Testis (tissue), 3 donors: Measurements from ENCODE around the gene COL23A1. TPM values are rescaled to one million over a fixed set of nuclear protein-coding genes. Genes with fewer than 3 reads are reported as not detected.

Experiments used
- DNase-seq: peaks from one replicate; pipeline ENCODE4 v3.0.0-alpha.2; 2019
- H3K27ac ChIP-seq, 2 donors: fragments of 200-600 bp; sonication (generic); one replicate each; pipeline ENCODE4 v1.5.1; 2019
- H3K27me3 ChIP-seq: fragments of 200-600 bp; sonication (generic); one replicate; pipeline ENCODE4 v1.5.1; 2019
- H3K36me3 ChIP-seq: fragments of 200-600 bp; sonication (generic); one replicate; pipeline ENCODE4 v1.5.1; 2017; ENCODE audit warnings: low read depth; ENCODE audit errors: missing control alignments
- H3K4me1 ChIP-seq: fragments of 200-600 bp; sonication (generic); one replicate; pipeline ENCODE4 v1.5.1; 2019
- H3K4me3 ChIP-seq, 2 donors: fragments of 200-600 bp; sonication (generic); one replicate each; pipeline ENCODE4 v1.5.1; 2017 to 2019
- H3K9me3 ChIP-seq: fragments of 200-600 bp; sonication (generic); one replicate; pipeline ENCODE4 v1.5.1; 2017
- CTCF ChIP-seq, 3 experiments: fragments of 450-650 bp in 2 of 3; fragments of 200-600 bp in 1 of 3; sonication (generic) in 1 of 3; IDR thresholded peaks; one replicate each; pipeline ENCODE4 v1.5.1; 2016 to 2019; ENCODE audit warnings: antibody characterized with exemption in 3 of 3, mild to moderate bottlenecking in 2 of 3, moderate library complexity in 1 of 3
- POLR2A ChIP-seq: fragments of 450-650 bp; IDR thresholded peaks from one replicate; pipeline ENCODE4 v1.6.1; 2017; ENCODE audit warnings: antibody characterized with exemption, mild to moderate bottlenecking, moderate library complexity
- WGBS, 2 donors: methylation state at CpG; one replicate each; pipeline ENCODE4 v1.1.5; 2018; 5-methylcytosine and 5-hydroxymethylcytosine counted together
- intact Hi-C: fragments of 100-400 bp; cut with DNase I; formaldehyde crosslinking; loops from one replicate; pipeline ENCODE4 v1.15.1; 2023; ENCODE audit warnings: low total_unique reads
- polyA plus RNA-seq: library from polyadenylated mRNA; stranded (reverse); fragments of 350-450 nt; fragmentation: Illumina TruSeq; extraction: RNeasy Lipid Tissue Mini Kit (QIAGEN cat#74804); gene quantifications from one replicate; pipeline ENCODE4 v1.2.3, GENCODE V29; 2014; ENCODE audit warnings: low read depth, low replicate concordance; ENCODE audit not compliant: insufficient read depth
- total RNA-seq, 2 donors: library from RNA; depleted of rRNA; stranded (reverse); fragments of >200 nt; gene quantifications; one replicate each; pipeline ENCODE4 v1.2.3, GENCODE V29; 2016

COL23A1 gene
- total and polyA plus RNA-seq, 3 donors from 2014 or later = 4.3 to 5.5 (median 5.0) TPM

- Histone ChIP-seq H3K27ac (no peak overlapping the region), H3K9me3 (no peaks in the 10 kb centered on the region), H3K36me3 (no peaks in the 10 kb centered on the region), H3K27me3 (no peaks in the 10 kb centered on the region), H3K4me1 (no peaks in the 10 kb centered on the region), H3K4me3 (no peak overlapping the region)
- no peak for DNase-seq
- TF ChIP-seq CTCF (IDR thresholded peaks at IDR 0.05) = no peak
- intact Hi-C loops = no loop called here
- 91 to 94% methylated on average over 3 to 11 of the region's 11 CpGs for WGBS, 2 donors
Observed at GRCh38 chr5:178313316-178313715, 276.9 kb downstream of the COL23A1 start.

- intact Hi-C loops = no loop called here
- no peak overlapping the region for H3K4me3 ChIP-seq
- no peaks in the 10 kb centered on the region for H3K36me3 ChIP-seq
- no peaks in the 10 kb centered on the region for H3K9me3 ChIP-seq
- TF ChIP-seq POLR2A (no peak), CTCF (IDR thresholded peaks at IDR 0.05) (no peak)
- DNase-seq = no peak
- WGBS, 2 donors = 87 to 89% methylated on average over 18 of the region's 18 CpGs
- H3K4me1 ChIP-seq = no peaks in the 10 kb centered on the region
- H3K27me3 ChIP-seq = no peaks in the 10 kb centered on the region
- no peak overlapping the region for H3K27ac ChIP-seq
Observed at GRCh38 chr5:178312880-178313282, 277.3 kb downstream of the COL23A1 start.

- no peaks in the 10 kb centered on the region for H3K27me3 ChIP-seq
- H3K9me3 ChIP-seq = no peaks in the 10 kb centered on the region
- TF ChIP-seq CTCF (IDR thresholded peaks at IDR 0.05) = no peak
- TF ChIP-seq POLR2A = no peak
- H3K4me1 ChIP-seq = no peaks in the 10 kb centered on the region
- no peak overlapping the region for H3K4me3 ChIP-seq
- 94% methylated on average over 14 to 16 of the region's 17 CpGs for WGBS, 2 donors
- no peak for DNase-seq
- intact Hi-C loops = no loop called here
- no peak overlapping the region for H3K27ac ChIP-seq
- no peaks in the 10 kb centered on the region for H3K36me3 ChIP-seq
Observed at GRCh38 chr5:178310130-178310865, 279.9 kb downstream of the COL23A1 start.

GRCh38 chr5:178309271-178310013 lies 280.8 kb downstream of the COL23A1 start:
- Histone ChIP-seq H3K27ac (no peak overlapping the region), H3K36me3 (no peaks in the 10 kb centered on the region), H3K27me3 (no peaks in the 10 kb centered on the region), H3K4me3 (no peak overlapping the region), H3K9me3 (no peaks in the 10 kb centered on the region), H3K4me1 (no peaks in the 10 kb centered on the region)
- TF ChIP-seq CTCF (IDR thresholded peaks at IDR 0.05) = no peak
- no peak for TF ChIP-seq POLR2A
- WGBS, 2 donors = 75 to 77% methylated on average over 14 to 16 of the region's 18 CpGs
- DNase-seq = no peak
- intact Hi-C loops = no loop called here
